HG03521 (cell line): ENCODE measurements around the gene TNRC6C.
A peak's percentile ranks its signal among the peaks of the same experiment; 100 is the strongest.
"Not testable (repeated sequence)": the region's sequence is repeated elsewhere in the genome, so short reads cannot be mapped to it uniquely, and the experiment has no call there.

Experiments used
- ATAC-seq: cut with Tn5 transposase; IDR thresholded peaks from one replicate; pipeline ENCODE4 v1.9.1; 2021; ENCODE audit warnings: mild to moderate bottlenecking, moderate library complexity; ENCODE audit not compliant: unreplicated experiment

Gene TNRC6C

GRCh38 chr17:78133179-78133951, 174.9 kb downstream of the TNRC6C start:
- no peak for ATAC-seq

GRCh38 chr17:78133971-78134898, 175.7 kb downstream of the TNRC6C start:
- no peak for ATAC-seq

GRCh38 chr17:78134899-78135385, 176.4 kb downstream of the TNRC6C start:
- ATAC-seq, result no peak

GRCh38 chr17:78135858-78136500, 177.5 kb downstream of the TNRC6C start:
- ATAC-seq, result no peak

GRCh38 chr17:78137392-78138203, 179.1 kb downstream of the TNRC6C start:
- no peak for ATAC-seq

GRCh38 chr17:78138204-78139060, 179.9 kb downstream of the TNRC6C start:
- no peak for ATAC-seq

- not testable (repeated sequence) for ATAC-seq
These were observed 181.3 kb downstream of the TNRC6C start for GRCh38 chr17:78139861-78140168.

- peak; percentile 80 for ATAC-seq
These were observed 181.9 kb downstream of the TNRC6C start for GRCh38 chr17:78140169-78141051.

- ATAC-seq, result no peak
These were observed 183.1 kb downstream of the TNRC6C start for GRCh38 chr17:78141437-78142118.

GRCh38 chr17:78142119-78142861, 183.8 kb downstream of the TNRC6C start:
- no peak for ATAC-seq

GRCh38 chr17:78143214-78144146, 185.0 kb downstream of the TNRC6C start:
- ATAC-seq, result no peak

GRCh38 chr17:78144147-78144719, 185.7 kb downstream of the TNRC6C start:
- no peak for ATAC-seq

GRCh38 chr17:78144736-78145641, 186.5 kb downstream of the TNRC6C start:
- ATAC-seq, result no peak

GRCh38 chr17:78146471-78146869, 188.0 kb downstream of the TNRC6C start:
- ATAC-seq, result no peak

GRCh38 chr17:78146881-78147280, 188.4 kb downstream of the TNRC6C start:
- no peak for ATAC-seq
